ENCODE data around the gene FBH1. TPM values are rescaled to one million over a fixed set of nuclear protein-coding genes. Genes with fewer than 3 reads are reported as not detected.
"Not testable (repeated sequence)": the region's sequence is repeated elsewhere in the genome, so short reads cannot be mapped to it uniquely, and the experiment has no call there.

Gene FBH1
- total and polyA plus RNA-seq, 10 of the 15 experiments (the other 5 are each of a cell fraction or from before 2014, with no cell fraction given): 6.1 to 67.6 (median 47.2) TPM

DNA sequence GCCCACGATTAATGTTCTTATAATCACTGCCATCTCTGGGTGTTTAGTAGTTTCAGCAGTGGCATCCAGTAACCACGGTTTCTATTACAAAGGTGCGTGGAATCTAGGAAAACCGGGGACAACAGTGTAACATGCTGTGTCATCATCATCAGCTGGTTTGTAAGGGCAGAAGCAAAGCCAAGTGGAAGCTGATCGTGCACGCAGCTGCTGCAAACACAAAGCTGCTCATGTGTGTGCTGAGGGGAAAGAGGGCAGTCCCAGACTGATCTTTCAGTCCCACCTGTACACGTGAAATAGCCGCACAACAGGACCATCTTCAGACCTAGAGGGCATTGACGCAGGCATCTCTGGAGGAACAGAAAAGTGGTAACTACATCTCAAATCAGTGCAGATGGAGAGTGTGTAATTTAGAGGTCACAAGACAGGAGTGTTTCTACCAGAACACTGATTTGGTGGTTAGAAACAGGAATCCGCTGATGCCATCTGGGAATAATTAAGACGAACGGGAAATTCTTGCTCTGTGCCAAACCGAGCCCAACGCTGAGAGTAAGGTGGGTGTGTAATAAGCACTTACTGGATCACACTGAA lies 13.8 kb upstream of the FBH1 start:
- H2AFZ ChIP-seq (ENCODE audit: control insufficient read depth, low read depth, low read length): no peak overlapping the region

DNA sequence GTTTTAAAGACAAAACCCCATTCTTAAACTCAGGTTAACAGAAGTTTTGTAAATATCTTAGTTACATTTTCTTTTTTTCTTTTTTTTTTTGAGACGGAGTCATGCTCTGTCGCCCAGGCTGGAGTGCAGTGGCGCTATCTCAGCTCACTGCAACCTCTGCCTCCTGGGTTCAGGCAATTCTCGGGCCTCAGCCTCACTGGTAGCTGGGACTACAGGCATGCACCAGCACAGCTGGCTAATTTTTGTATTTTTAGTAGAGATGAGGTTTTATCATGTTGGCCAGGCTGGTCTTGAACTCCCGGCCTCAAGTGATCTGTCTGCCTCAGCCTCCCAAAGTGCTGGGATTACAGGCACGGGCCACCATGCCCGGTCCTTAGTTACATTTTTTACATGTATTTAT lies 13.0 kb upstream of the FBH1 start:
- intact Hi-C loops (cut with micrococcal nuclease; ENCODE audit: unreplicated experiment); H3K9me3 ChIP-seq (replicated peaks; ENCODE audit: control insufficient read depth, insufficient read depth, low read length); H3K4me1 ChIP-seq (ENCODE audit: control insufficient read depth, insufficient read depth, low read length); H4K20me1 ChIP-seq (ENCODE audit: control insufficient read depth, insufficient read depth); H3K79me2 ChIP-seq (ENCODE audit: control insufficient read depth, insufficient read depth, low read length); ATAC-seq; BruUV-seq (replicated peaks); H3K4me3 ChIP-seq; in situ Hi-C loops (cut with MboI); H3K9ac ChIP-seq (ENCODE audit: control insufficient read depth, insufficient read depth, low read length); H3K27me3 ChIP-seq (replicated peaks in 1 of 2; ENCODE audit: control insufficient read depth in 2 of 2, insufficient read depth in 2 of 2, low read length in 1 of 2); H3K4me2 ChIP-seq (ENCODE audit: control insufficient read depth, insufficient read depth); H3K27ac ChIP-seq (ENCODE audit: control insufficient read depth, insufficient read depth); DNase-seq (ENCODE audit: low read depth, low spot score); FAIRE-seq; H2AFZ ChIP-seq (ENCODE audit: control insufficient read depth, low read depth, low read length); H3K36me3 ChIP-seq (ENCODE audit: control insufficient read depth in 2 of 2, insufficient read depth in 2 of 2, low read length in 1 of 2): not testable (repeated sequence)
- POLR2A ChIA-PET: interaction anchor here (1.8 kb wide), 1 partner anchor 13 kb away, joined by 5 read pairs; the partner anchor contains the start of genes ANKRD16 and FBH1
- SMC1A ChIA-PET (ENCODE audit: uncharacterized antibody, unreplicated experiment): interaction anchor here (0.6 to 1.7 kb wide), 7 partner anchors 9 to 173 kb away, joined by 3 to 6 read pairs (median 3); no protein-coding TSS in a partner anchor
- RAD21 ChIA-PET (ENCODE audit: unreplicated experiment): interaction anchor here (1.1 to 1.6 kb wide), 3 partner anchors 13 to 177 kb away, joined by 3 to 4 read pairs (median 3); partner anchors contain the start of genes ANKRD16 and FBH1
- CTCF ChIA-PET: interaction anchor here (0.6 to 1.6 kb wide), 5 partner anchors 9 to 219 kb away, joined by 3 to 6 read pairs (median 5); partner anchors contain the start of genes ANKRD16 and FBH1
- 83% methylated on average over 7 of the region's 7 CpGs for WGBS (ENCODE audit: insufficient coverage, insufficient replicate concordance, low lambda C conversion rate, missing lambda C conversion rate)

More for the DNA sequence above, 13.8 kb upstream of the FBH1 start:
- H3K36me3 ChIP-seq (ENCODE audit: control insufficient read depth in 2 of 2, insufficient read depth in 2 of 2, low read length in 1 of 2): peaks cover 2 to 8% of the 10 kb centered on the region in 2 experiments; a peak in 3 of 4 replicates
- no peak overlapping the region for H3K4me2 ChIP-seq (ENCODE audit: control insufficient read depth, insufficient read depth)
- BruUV-seq (replicated peaks): no TSS peak
- DNase-seq (ENCODE audit: low read depth, low spot score): no peak
- intact Hi-C loops (cut with micrococcal nuclease; ENCODE audit: unreplicated experiment) (no loop called here), in situ Hi-C loops (cut with MboI) (no loop called here)
- H3K27ac ChIP-seq (ENCODE audit: control insufficient read depth, insufficient read depth): no peak overlapping the region
- no peak overlapping the region for H3K9ac ChIP-seq (ENCODE audit: control insufficient read depth, insufficient read depth, low read length)
- no peak for ATAC-seq
- H4K20me1 ChIP-seq (ENCODE audit: control insufficient read depth, insufficient read depth): no peaks in the 10 kb centered on the region
- ChIA-PET SMC1A (ENCODE audit: uncharacterized antibody, unreplicated experiment) (interaction anchor here (1.0 to 1.7 kb wide), 3 partner anchors 10 to 67 kb away, joined by 3 to 6 read pairs (median 3); no protein-coding TSS in a partner anchor), CTCF (interaction anchor here (0.6 to 1.6 kb wide), 3 partner anchors 10 to 220 kb away, joined by 3 to 6 read pairs (median 5); no protein-coding TSS in a partner anchor), RAD21 (ENCODE audit: unreplicated experiment) (interaction anchor here (1.6 to 3.6 kb wide), 2 partner anchors 32 to 35 kb away, joined by 3 to 23 read pairs; no protein-coding TSS in a partner anchor), POLR2A (interaction anchor here (1.8 kb wide), 1 partner anchor 14 kb away, joined by 5 read pairs; the partner anchor contains the start of genes ANKRD16 and FBH1)
- H3K4me1 ChIP-seq (ENCODE audit: control insufficient read depth, insufficient read depth, low read length): peaks cover 3% of the 10 kb centered on the region
- 86% methylated on average over 14 of the region's 14 CpGs for WGBS (ENCODE audit: insufficient coverage, insufficient replicate concordance, low lambda C conversion rate, missing lambda C conversion rate)
- no peaks in the 10 kb centered on the region for H3K79me2 ChIP-seq (ENCODE audit: control insufficient read depth, insufficient read depth, low read length)
- TF ChIP-seq, protein P1, sequence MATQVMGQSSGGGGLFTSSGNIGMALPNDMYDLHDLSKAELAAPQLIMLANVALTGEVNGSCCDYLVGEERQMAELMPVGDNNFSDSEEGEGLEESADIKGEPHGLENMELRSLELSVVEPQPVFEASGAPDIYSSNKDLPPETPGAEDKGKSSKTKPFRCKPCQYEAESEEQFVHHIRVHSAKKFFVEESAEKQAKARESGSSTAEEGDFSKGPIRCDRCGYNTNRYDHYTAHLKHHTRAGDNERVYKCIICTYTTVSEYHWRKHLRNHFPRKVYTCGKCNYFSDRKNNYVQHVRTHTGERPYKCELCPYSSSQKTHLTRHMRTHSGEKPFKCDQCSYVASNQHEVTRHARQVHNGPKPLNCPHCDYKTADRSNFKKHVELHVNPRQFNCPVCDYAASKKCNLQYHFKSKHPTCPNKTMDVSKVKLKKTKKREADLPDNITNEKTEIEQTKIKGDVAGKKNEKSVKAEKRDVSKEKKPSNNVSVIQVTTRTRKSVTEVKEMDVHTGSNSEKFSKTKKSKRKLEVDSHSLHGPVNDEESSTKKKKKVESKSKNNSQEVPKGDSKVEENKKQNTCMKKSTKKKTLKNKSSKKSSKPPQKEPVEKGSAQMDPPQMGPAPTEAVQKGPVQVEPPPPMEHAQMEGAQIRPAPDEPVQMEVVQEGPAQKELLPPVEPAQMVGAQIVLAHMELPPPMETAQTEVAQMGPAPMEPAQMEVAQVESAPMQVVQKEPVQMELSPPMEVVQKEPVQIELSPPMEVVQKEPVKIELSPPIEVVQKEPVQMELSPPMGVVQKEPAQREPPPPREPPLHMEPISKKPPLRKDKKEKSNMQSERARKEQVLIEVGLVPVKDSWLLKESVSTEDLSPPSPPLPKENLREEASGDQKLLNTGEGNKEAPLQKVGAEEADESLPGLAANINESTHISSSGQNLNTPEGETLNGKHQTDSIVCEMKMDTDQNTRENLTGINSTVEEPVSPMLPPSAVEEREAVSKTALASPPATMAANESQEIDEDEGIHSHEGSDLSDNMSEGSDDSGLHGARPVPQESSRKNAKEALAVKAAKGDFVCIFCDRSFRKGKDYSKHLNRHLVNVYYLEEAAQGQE (IDR thresholded peaks at IDR 0.05; ENCODE audit: low read depth, low read length): no peak
- TF ChIP-seq ESRRA (IDR thresholded peaks at IDR 0.05; ENCODE audit: low read length): no peak
- TF ChIP-seq SRF (IDR thresholded peaks at IDR 0.05; ENCODE audit: low read depth in 2 of 2, low read length in 2 of 2): no peak
- TF ChIP-seq POLR2AphosphoS5 (IDR thresholded peaks at IDR 0.05; ENCODE audit: low read length): no peak
- no peak for TF ChIP-seq HCFC1 (IDR thresholded peaks at IDR 0.05; ENCODE audit: low read length)
- no peak for TF ChIP-seq SIN3A (IDR thresholded peaks at IDR 0.05; ENCODE audit: low read depth, low read length)
- TF ChIP-seq, protein P2, sequence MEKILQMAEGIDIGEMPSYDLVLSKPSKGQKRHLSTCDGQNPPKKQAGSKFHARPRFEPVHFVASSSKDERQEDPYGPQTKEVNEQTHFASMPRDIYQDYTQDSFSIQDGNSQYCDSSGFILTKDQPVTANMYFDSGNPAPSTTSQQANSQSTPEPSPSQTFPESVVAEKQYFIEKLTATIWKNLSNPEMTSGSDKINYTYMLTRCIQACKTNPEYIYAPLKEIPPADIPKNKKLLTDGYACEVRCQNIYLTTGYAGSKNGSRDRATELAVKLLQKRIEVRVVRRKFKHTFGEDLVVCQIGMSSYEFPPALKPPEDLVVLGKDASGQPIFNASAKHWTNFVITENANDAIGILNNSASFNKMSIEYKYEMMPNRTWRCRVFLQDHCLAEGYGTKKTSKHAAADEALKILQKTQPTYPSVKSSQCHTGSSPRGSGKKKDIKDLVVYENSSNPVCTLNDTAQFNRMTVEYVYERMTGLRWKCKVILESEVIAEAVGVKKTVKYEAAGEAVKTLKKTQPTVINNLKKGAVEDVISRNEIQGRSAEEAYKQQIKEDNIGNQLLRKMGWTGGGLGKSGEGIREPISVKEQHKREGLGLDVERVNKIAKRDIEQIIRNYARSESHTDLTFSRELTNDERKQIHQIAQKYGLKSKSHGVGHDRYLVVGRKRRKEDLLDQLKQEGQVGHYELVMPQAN (conservative IDR thresholded peaks at IDR 0.05): no peak
- no peak for TF ChIP-seq CBX3 (IDR thresholded peaks at IDR 0.05; ENCODE audit: borderline replicate concordance, low read depth)
- TF ChIP-seq RBBP5 (conservative IDR thresholded peaks at IDR 0.05): no peak
- no peaks in the 10 kb centered on the region for H3K27me3 ChIP-seq (replicated peaks in 1 of 2; ENCODE audit: control insufficient read depth in 2 of 2, insufficient read depth in 2 of 2, low read length in 1 of 2)
- H3K9me3 ChIP-seq (replicated peaks; ENCODE audit: control insufficient read depth, insufficient read depth, low read length): no peaks in the 10 kb centered on the region
- FAIRE-seq: no peak
- H3K4me3 ChIP-seq: no peak overlapping the region

All from GM12878 (cell line).